NCI-H748 treated with DMSO at 0.1 percent for 48 hours (cell line): ENCODE results near the gene C4BPB.

Experiments used
- DNase-seq: peaks from one replicate; lab custom pipeline; 2025; lab: John Stamatoyannopoulos, UW

C4BPB gene

GRCh38 chr1:207145401-207146058 lies 56.9 kb downstream of the C4BPB start:
- no peak for DNase-seq
